Left ventricle myocardium inferior (tissue), 1 donor: ENCODE data around the gene SETBP1. TPM values are rescaled to one million over a fixed set of nuclear protein-coding genes. Genes with fewer than 3 reads are reported as not detected.

Experiments used
- DNase-seq: peaks from one replicate; pipeline ENCODE4 v3.0.0-alpha.2; 2020
- H3K27ac ChIP-seq: fragments of 200-600 bp; replicated peaks from 2 replicates; pipeline ENCODE4 v1.8.0; 2021
- H3K27me3 ChIP-seq: fragments of 200-600 bp; 2 replicates; pipeline ENCODE4 v1.8.0; 2021; ENCODE audit warnings: low read depth
- H3K36me3 ChIP-seq: fragments of 200-600 bp; 2 replicates; pipeline ENCODE4 v1.8.0; 2021
- H3K4me1 ChIP-seq: fragments of 200-600 bp; 2 replicates; pipeline ENCODE4 v1.8.0; 2021
- H3K4me3 ChIP-seq: fragments of 200-600 bp; 2 replicates; pipeline ENCODE4 v1.8.0; 2021; ENCODE audit warnings: mild to moderate bottlenecking, moderate library complexity
- H3K9me3 ChIP-seq: fragments of 200-600 bp; replicated peaks from 2 replicates; pipeline ENCODE4 v1.8.0; 2021
- intact Hi-C: fragments of 100-400 bp; cut with micrococcal nuclease; formaldehyde crosslinking; loops from one replicate; pipeline ENCODE4 v1.11.0; 2022
- total RNA-seq: library from RNA; stranded (reverse); fragmentation: NEBNext Ultra II Directional; extraction: Animal tissue kit (Norgen Biotek cat#: 25700); gene quantifications from one replicate; pipeline ENCODE4 v1.2.1, GENCODE V29; 2021
- TF ChIP-seq, protein P1 (sequence below): fragments of 200-600 bp; IDR thresholded peaks from 2 replicates; pipeline ENCODE4 v1.8.0; 2021; ENCODE audit warnings: antibody characterized with exemption, mild to moderate bottlenecking, borderline replicate concordance
- donor health status: DM: no; HTN: yes; CAD: no; lungs with severe emphysema.

The SETBP1 gene
- total RNA-seq, 1 donor from 2014 or later: 10.3 TPM

DNA sequence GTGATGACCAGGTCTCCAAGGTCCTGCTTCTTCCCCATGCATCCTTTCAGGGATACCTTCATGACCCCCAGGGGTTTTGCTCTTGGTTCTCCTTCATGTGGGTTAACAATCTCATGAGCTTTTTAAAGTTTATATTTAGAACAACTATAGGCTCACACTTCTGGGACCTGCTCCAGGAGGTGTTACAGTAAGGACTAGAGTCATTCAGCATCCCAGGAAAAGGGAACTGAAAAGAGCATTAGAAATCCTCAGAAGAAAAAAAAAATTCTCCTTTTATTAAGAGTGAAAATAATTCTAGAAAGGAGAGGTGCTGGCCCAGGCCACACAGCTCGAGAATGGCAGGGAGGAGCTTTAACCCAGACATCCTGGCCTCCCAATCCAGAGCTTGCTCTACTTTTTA is 66.5 kb downstream of the SETBP1 start:
- H3K9me3 ChIP-seq: no peaks in the 10 kb centered on the region
- H3K27ac ChIP-seq: no peak overlapping the region
- no peaks in the 10 kb centered on the region for H3K27me3 ChIP-seq
- H3K4me3 ChIP-seq: no peak overlapping the region
- TF ChIP-seq, protein P1, sequence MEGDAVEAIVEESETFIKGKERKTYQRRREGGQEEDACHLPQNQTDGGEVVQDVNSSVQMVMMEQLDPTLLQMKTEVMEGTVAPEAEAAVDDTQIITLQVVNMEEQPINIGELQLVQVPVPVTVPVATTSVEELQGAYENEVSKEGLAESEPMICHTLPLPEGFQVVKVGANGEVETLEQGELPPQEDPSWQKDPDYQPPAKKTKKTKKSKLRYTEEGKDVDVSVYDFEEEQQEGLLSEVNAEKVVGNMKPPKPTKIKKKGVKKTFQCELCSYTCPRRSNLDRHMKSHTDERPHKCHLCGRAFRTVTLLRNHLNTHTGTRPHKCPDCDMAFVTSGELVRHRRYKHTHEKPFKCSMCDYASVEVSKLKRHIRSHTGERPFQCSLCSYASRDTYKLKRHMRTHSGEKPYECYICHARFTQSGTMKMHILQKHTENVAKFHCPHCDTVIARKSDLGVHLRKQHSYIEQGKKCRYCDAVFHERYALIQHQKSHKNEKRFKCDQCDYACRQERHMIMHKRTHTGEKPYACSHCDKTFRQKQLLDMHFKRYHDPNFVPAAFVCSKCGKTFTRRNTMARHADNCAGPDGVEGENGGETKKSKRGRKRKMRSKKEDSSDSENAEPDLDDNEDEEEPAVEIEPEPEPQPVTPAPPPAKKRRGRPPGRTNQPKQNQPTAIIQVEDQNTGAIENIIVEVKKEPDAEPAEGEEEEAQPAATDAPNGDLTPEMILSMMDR: no peak
- no peaks in the 10 kb centered on the region for H3K36me3 ChIP-seq
- intact Hi-C loops: no loop called here
- no peak for DNase-seq
- peaks cover 44% of the 10 kb centered on the region for H3K4me1 ChIP-seq

DNA sequence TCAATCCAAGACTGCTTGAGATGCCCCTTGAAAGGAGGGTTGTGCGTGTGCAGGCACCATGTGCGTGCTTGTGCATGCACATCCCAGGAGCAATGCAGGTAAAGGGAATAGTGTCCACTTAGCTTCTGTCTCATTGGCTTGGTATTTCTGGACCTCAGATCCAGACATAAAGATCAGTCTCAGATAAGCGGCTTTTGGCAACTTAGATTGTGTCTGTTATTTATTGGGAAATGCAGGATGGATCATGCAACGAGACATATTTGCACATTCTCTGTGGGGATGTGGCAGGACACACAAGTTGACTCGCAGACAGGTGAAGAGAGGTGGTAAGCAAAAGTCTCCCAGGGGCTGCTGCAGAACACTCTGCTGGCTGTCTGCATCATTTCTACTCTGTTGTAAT is 67.9 kb downstream of the SETBP1 start:
- no peak for DNase-seq
- intact Hi-C loops: no loop called here
- no peaks in the 10 kb centered on the region for H3K36me3 ChIP-seq
- H3K27ac ChIP-seq: no peak overlapping the region
- TF ChIP-seq, protein P1: no peak
- peaks cover 30% of the 10 kb centered on the region for H3K4me1 ChIP-seq
- H3K4me3 ChIP-seq: no peak overlapping the region
- H3K27me3 ChIP-seq: no peaks in the 10 kb centered on the region
- H3K9me3 ChIP-seq: no peaks in the 10 kb centered on the region

DNA sequence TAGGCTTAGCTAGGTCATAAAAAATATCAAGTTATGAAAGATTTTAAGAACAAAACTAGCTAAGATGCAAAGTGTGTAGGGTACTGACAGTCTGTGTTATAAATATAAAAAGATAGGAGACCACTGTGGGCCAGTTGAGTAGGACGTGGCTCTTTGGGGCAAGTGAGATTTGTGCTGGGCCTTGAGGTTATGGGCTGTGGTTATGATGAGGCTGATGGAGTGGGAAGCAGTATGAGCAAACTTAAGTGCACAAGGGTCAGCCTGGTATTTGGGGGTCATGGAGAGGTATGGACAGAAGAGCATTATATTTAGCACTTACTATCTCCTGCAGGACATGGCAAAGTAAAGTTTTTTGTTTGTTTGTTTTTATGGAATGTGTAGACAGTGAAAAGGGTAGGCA is 70.1 kb downstream of the SETBP1 start:
- Histone ChIP-seq H3K36me3 (no peaks in the 10 kb centered on the region), H3K27ac (no peak overlapping the region), H3K4me1 (peaks cover 14% of the 10 kb centered on the region), H3K9me3 (no peaks in the 10 kb centered on the region), H3K27me3 (no peaks in the 10 kb centered on the region), H3K4me3 (no peak overlapping the region)
- TF ChIP-seq, protein P1: no peak
- no peak for DNase-seq
- intact Hi-C loops: no loop called here

DNA sequence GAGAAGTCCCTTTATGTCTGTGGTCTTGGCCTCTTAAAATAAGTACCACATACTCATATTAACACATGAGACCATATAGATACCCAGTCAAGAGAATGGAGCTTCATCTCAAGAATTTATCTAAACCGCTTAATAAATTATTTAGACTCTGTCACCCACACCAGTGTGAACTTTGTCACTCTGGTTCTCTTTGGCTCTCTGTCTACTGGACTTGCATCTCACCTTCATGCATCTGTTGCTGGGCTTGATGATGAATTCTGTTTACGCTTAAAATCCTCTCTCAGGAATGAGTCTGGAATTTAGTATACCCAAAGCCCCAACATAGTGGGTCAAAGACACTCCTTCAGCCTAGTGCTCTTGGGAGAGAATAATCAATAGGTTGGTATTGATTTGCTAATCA is 73.9 kb downstream of the SETBP1 start:
- Histone ChIP-seq H3K9me3 (no peaks in the 10 kb centered on the region), H3K27me3 (no peaks in the 10 kb centered on the region), H3K36me3 (no peaks in the 10 kb centered on the region), H3K27ac (no peak overlapping the region), H3K4me3 (no peak overlapping the region), H3K4me1 (no peaks in the 10 kb centered on the region)
- DNase-seq: no peak
- TF ChIP-seq, protein P1: no peak
- intact Hi-C loops: no loop called here

DNA sequence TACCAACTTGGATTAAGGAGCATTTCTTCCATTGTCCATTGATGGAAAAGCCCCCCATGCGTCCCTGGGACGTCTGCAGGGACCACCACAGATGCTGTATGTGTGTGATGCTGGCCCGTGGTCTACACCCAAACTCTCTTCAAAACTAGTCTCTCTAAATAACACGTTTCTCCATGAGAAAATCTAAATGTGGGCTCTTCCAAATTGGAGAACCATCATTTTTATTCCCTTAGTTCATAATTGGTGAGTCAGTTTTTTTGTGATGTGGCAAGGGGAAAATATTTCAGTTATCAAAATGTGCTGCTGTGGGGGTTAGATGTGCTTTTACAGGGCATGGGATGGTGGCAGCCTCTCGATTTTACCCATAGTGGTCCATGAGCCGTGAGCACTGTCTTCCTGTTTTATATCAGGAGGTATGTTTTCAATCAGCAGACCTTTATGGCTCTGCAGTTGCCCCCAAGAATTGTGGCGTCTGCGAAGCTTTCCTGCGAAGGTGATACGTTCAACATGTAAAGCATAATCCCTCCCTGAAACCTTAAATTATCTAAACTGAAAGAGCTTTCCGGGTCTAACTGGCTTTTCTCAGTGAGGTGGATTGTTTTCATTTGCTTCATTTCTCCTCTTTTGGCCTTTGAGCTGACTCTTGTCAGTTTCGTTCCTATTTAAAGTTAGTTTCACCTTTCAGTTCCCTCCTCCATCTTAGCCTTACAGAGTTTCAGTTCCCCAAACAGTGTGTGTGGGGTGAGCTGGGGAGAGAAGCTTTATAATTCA is 78.4 kb downstream of the SETBP1 start:
- intact Hi-C loops: no loop called here
- TF ChIP-seq, protein P1: no peak
- peaks cover 9% of the 10 kb centered on the region for H3K4me1 ChIP-seq

More for the DNA sequence above, 78.4 kb downstream of the SETBP1 start:
- Histone ChIP-seq H3K9me3 (no peaks in the 10 kb centered on the region), H3K27me3 (no peaks in the 10 kb centered on the region), H3K4me3 (no peak overlapping the region), H3K27ac (no peak overlapping the region), H3K36me3 (no peaks in the 10 kb centered on the region)
- no peak for DNase-seq
